ENCODE data around the gene SEPTIN12. TPM values are rescaled to one million over a fixed set of nuclear protein-coding genes. Genes with fewer than 3 reads are reported as not detected.
A peak's percentile ranks its signal among the peaks of the same experiment; 100 is the strongest.

Gene SEPTIN12
- total and polyA plus RNA-seq, 2 experiments from 2014 or later, result not detected

- H3K4me3 ChIP-seq, result no peak overlapping the region
- peaks cover 14% of the 10 kb centered on the region for H3K4me1 ChIP-seq (ENCODE audit: insufficient read depth)
- Mint-ChIP-seq H3K27ac (no peak overlapping the region), H3K4me1 (peaks cover 20% of the 10 kb centered on the region), H3K27me3 (ENCODE audit: insufficient read depth, low read depth, poor library complexity) (peaks cover 15% of the 10 kb centered on the region), H3K4me3 (no peak overlapping the region), H3K36me3 (ENCODE audit: low read depth) (no peaks in the 10 kb centered on the region), H3K9me3 (no peaks in the 10 kb centered on the region)
- H2AFZ ChIP-seq, result no peak overlapping the region
- H3K27me3 ChIP-seq (ENCODE audit: insufficient read depth), result no peaks in the 10 kb centered on the region
- H3K36me3 ChIP-seq (ENCODE audit: insufficient read depth), result no peaks in the 10 kb centered on the region
- no peaks in the 10 kb centered on the region; the same call in 1 of the 2 replicates for H4K20me1 ChIP-seq (replicated peaks; ENCODE audit: insufficient read depth)
- no peak for DNase-seq (ENCODE audit: low spot score)
- no peak overlapping the region for H3K27ac ChIP-seq (ENCODE audit: low read depth)
- H3K9me2 ChIP-seq (ENCODE audit: insufficient read depth), result no peaks in the 10 kb centered on the region
- peak; percentile 32 for ATAC-seq
- TF ChIP-seq ZNF114 (CRISPR knock-in tag; IDR thresholded peaks at IDR 0.05) (no peak), CTCF (conservative IDR thresholded peaks at IDR 0.05; ENCODE audit: low read depth in 2 of 2) (no peak), POLR2AphosphoS5 (IDR thresholded peaks at IDR 0.05; ENCODE audit: low read depth) (no peak), EZH2phosphoT487 (IDR thresholded peaks at IDR 0.05; ENCODE audit: unreplicated experiment) (no peak), ETS1 (IDR thresholded peaks at IDR 0.05) (no peak), EZH2 (IDR thresholded peaks at IDR 0.05; ENCODE audit: low read depth, unreplicated experiment) (no peak), ZNF331 (CRISPR knock-in tag; IDR thresholded peaks at IDR 0.05; ENCODE audit: low read depth) (no peak), NANOG (IDR thresholded peaks at IDR 0.05; ENCODE audit: borderline replicate concordance) (no peak)
- TF ChIP-seq, protein P1, sequence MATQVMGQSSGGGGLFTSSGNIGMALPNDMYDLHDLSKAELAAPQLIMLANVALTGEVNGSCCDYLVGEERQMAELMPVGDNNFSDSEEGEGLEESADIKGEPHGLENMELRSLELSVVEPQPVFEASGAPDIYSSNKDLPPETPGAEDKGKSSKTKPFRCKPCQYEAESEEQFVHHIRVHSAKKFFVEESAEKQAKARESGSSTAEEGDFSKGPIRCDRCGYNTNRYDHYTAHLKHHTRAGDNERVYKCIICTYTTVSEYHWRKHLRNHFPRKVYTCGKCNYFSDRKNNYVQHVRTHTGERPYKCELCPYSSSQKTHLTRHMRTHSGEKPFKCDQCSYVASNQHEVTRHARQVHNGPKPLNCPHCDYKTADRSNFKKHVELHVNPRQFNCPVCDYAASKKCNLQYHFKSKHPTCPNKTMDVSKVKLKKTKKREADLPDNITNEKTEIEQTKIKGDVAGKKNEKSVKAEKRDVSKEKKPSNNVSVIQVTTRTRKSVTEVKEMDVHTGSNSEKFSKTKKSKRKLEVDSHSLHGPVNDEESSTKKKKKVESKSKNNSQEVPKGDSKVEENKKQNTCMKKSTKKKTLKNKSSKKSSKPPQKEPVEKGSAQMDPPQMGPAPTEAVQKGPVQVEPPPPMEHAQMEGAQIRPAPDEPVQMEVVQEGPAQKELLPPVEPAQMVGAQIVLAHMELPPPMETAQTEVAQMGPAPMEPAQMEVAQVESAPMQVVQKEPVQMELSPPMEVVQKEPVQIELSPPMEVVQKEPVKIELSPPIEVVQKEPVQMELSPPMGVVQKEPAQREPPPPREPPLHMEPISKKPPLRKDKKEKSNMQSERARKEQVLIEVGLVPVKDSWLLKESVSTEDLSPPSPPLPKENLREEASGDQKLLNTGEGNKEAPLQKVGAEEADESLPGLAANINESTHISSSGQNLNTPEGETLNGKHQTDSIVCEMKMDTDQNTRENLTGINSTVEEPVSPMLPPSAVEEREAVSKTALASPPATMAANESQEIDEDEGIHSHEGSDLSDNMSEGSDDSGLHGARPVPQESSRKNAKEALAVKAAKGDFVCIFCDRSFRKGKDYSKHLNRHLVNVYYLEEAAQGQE (IDR thresholded peaks at IDR 0.05; ENCODE audit: unreplicated experiment), result no peak
- peaks cover 3% of the 10 kb centered on the region; the same call in 1 of the 2 replicates for H3F3A ChIP-seq (replicated peaks; ENCODE audit: low read depth)
- no peaks in the 10 kb centered on the region for H3K79me2 ChIP-seq (replicated peaks; ENCODE audit: insufficient read depth)
- H3K4me2 ChIP-seq, result no peak overlapping the region
These were observed 43.4 kb downstream of the SEPTIN12 start for GRCh38 chr16:4744555-4745273.
